CD14-positive monocyte (primary cell): Measurements from ENCODE around the gene SZRD1. TPM values are rescaled to one million over a fixed set of nuclear protein-coding genes. Genes with fewer than 3 reads are reported as not detected.

ENCODE experiments used
- DNase-seq, 3 donors: peaks; one replicate each; pipeline ENCODE4 v3.0.0-alpha.2; 2011 to 2022
- H2AFZ ChIP-seq: 2 replicates; pipeline ENCODE4 v1.6.0; 2012; ENCODE audit warnings: mild to moderate bottlenecking, low read depth, low read length, inconsistent platforms; ENCODE audit not compliant: insufficient read depth, poor library complexity, severe bottlenecking
- H3K27ac ChIP-seq, 2 donors: 1 replicate in 1 of 2; 2 replicates in 1 of 2; pipeline ENCODE4 v1.5.1; 2012 to 2013; ENCODE audit warnings: low read length in 2 of 2, control low read depth in 1 of 2, inconsistent platforms in 1 of 2, low read depth in 1 of 2, mild to moderate bottlenecking in 1 of 2
- H3K27me3 ChIP-seq, 2 donors: one replicate each; pipeline versions ENCODE4 v1.6.0 to v1.6.1; 2011 to 2013; ENCODE audit warnings: low read length in 2 of 2; ENCODE audit not compliant: control insufficient read depth in 2 of 2, insufficient read depth in 2 of 2
- H3K36me3 ChIP-seq, 2 donors: replicated peaks in 1 of 2; 1 replicate in 1 of 2; 2 replicates in 1 of 2; pipeline versions ENCODE4 v1.5.1 to v1.6.1; 2012 to 2013; ENCODE audit warnings: low read length in 2 of 2, control low read depth in 1 of 2, inconsistent platforms in 1 of 2, mild to moderate bottlenecking in 1 of 2; ENCODE audit not compliant: insufficient read depth in 2 of 2, control insufficient read depth in 1 of 2
- H3K4me1 ChIP-seq, 2 donors: 1 replicate in 1 of 2; 2 replicates in 1 of 2; pipeline versions ENCODE4 v1.5.1 to v1.6.1; 2012 to 2013; ENCODE audit warnings: low read length in 2 of 2, control low read depth in 1 of 2, inconsistent platforms in 1 of 2, mild to moderate bottlenecking in 1 of 2, moderate library complexity in 1 of 2; ENCODE audit not compliant: insufficient read depth in 2 of 2, control insufficient read depth in 1 of 2
- H3K4me2 ChIP-seq: replicated peaks from 2 replicates; pipeline ENCODE3; 2012; ENCODE audit warnings: low read length, moderate library complexity, mild to moderate bottlenecking; ENCODE audit not compliant: poor library complexity, severe bottlenecking; ENCODE audit errors: extremely low read depth
- H3K4me3 ChIP-seq, 3 experiments: fragments of 200-600 bp in 1 of 3; sonication (generic) in 1 of 3; replicated peaks in 1 of 3; 1 replicate in 2 of 3; 2 replicates in 1 of 3; pipeline ENCODE4 v1.5.1; 2011 to 2013; ENCODE audit warnings: low read length in 3 of 3, mild to moderate bottlenecking in 3 of 3, control low read depth in 2 of 3, low read depth in 2 of 3, inconsistent platforms in 1 of 3, moderate library complexity in 1 of 3
- H3K79me2 ChIP-seq: 2 replicates; pipeline ENCODE4 v1.6.0; 2012; ENCODE audit warnings: mild to moderate bottlenecking, control low read depth, inconsistent platforms, low read length, moderate library complexity; ENCODE audit not compliant: insufficient read depth
- H3K9ac ChIP-seq: 2 replicates; pipeline ENCODE4 v1.6.0; 2017; ENCODE audit warnings: low read length, mild to moderate bottlenecking; ENCODE audit not compliant: insufficient read depth, poor library complexity, severe bottlenecking
- H3K9me3 ChIP-seq, 2 donors: replicated peaks in 1 of 2; 1 replicate in 1 of 2; 2 replicates in 1 of 2; pipeline versions ENCODE4 v1.5.1 to v1.6.1; 2012 to 2013; ENCODE audit warnings: low read length in 2 of 2, control low read depth in 1 of 2; ENCODE audit not compliant: control insufficient read depth in 1 of 2, insufficient read depth in 1 of 2
- H4K20me1 ChIP-seq: 2 replicates; pipeline ENCODE4 v1.6.0; 2012; ENCODE audit warnings: mild to moderate bottlenecking, low read length, control low read depth, moderate library complexity; ENCODE audit not compliant: insufficient read depth
- H3K27ac Mint-ChIP-seq, 7 donors: one replicate each; pipeline ENCODE4 v1.8.0; 2020; ENCODE audit warnings: mild to moderate bottlenecking in 7 of 7, mixed read lengths in 7 of 7, moderate library complexity in 6 of 7, inconsistent platforms in 2 of 7
- H3K27me3 Mint-ChIP-seq, 3 donors: one replicate each; pipeline ENCODE4 v1.8.0; 2021 to 2022; ENCODE audit warnings: low read depth in 3 of 3, mild to moderate bottlenecking in 3 of 3, mixed read lengths in 3 of 3, moderate library complexity in 3 of 3, inconsistent platforms in 1 of 3
- H3K36me3 Mint-ChIP-seq, 2 donors: one replicate each; pipeline ENCODE4 v1.8.0; 2020; ENCODE audit warnings: mixed read lengths in 2 of 2, inconsistent platforms in 1 of 2, mild to moderate bottlenecking in 1 of 2
- H3K4me1 Mint-ChIP-seq: one replicate; pipeline ENCODE4 v1.8.0; 2020; ENCODE audit warnings: mild to moderate bottlenecking, mixed read lengths
- H3K4me3 Mint-ChIP-seq, 2 donors: one replicate each; pipeline ENCODE4 v1.8.0; 2020; ENCODE audit warnings: mild to moderate bottlenecking in 2 of 2, mixed read lengths in 2 of 2, moderate library complexity in 1 of 2
- H3K9me3 Mint-ChIP-seq, 7 donors: one replicate each; pipeline ENCODE4 v1.8.0; 2020 to 2022; ENCODE audit warnings: mixed read lengths in 7 of 7, mild to moderate bottlenecking in 6 of 7, moderate library complexity in 6 of 7, inconsistent platforms in 2 of 7
- WGBS: methylation state at CpG from one replicate; pipeline ENCODE4 v1.1.5; 2013; ENCODE audit warnings: missing lambda C conversion rate; ENCODE audit not compliant: insufficient coverage; 5-methylcytosine and 5-hydroxymethylcytosine counted together
- intact Hi-C, 2 donors: fragments of 100-400 bp; cut with micrococcal nuclease; formaldehyde crosslinking; loops; one replicate each; pipeline versions ENCODE4 v1.15.0 to v1.15.1; 2023
- polyA plus RNA-seq, 3 donors: library from polyadenylated mRNA; depleted of rRNA in 1 of 3; unstranded in 2 of 3; stranded (reverse) in 1 of 3; fragments of 300-500 nt in 2 of 3; fragments of >200 nt in 1 of 3; fragmentation: Illumina TruSeq in 2 of 3; gene quantifications; 1 replicate in 2 of 3; 2 replicates in 1 of 3; pipeline ENCODE4 v1.2.3, GENCODE V29; 2012 to 2021
- TF ChIP-seq, protein P1 (sequence below): fragments of 200-600 bp; IDR thresholded peaks from one replicate; pipeline ENCODE4 v1.8.0; 2022; ENCODE audit warnings: antibody characterized with exemption, mild to moderate bottlenecking

The SZRD1 gene
- polyA plus RNA-seq, 3 donors, result 46.4 to 50.5 (median 47.2) TPM

DNA sequence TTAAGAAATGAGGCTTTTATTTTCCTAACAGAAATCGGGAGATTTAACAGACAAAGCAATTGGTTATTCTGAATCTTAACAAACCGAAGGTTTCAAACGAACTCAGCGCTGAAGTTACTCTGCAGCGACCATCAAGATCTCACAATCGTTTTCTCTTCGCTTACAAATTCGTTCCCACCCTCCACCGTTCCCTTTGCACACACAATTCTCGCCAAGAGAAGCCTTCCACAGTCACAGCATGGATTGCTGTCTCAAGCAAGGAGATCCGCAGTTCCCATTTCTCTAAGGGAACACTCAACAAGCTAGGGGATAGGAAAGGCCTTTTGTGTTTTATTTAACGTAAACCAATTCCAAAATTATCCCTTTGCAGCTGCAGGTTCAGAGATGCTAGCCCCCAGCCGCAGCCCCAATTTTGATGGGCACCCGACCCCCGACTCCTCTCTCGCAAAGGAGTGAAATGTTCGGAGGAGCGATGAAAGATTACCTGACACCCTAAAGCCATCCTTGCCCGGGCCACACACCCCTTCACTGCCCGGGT is 15.5 kb upstream of the SZRD1 start:
- H3K79me2 ChIP-seq, result peaks cover 57% of the 10 kb centered on the region
- Mint-ChIP-seq H3K27ac (peak overlapping the region; percentile 87 to 98 (median 95)), H3K4me1 (peaks cover 34% of the 10 kb centered on the region), H3K27me3 (no peaks in the 10 kb centered on the region), H3K36me3 (peaks cover 0 to 5% of the 10 kb centered on the region in 2 donors), H3K4me3 (peak overlapping the region; percentile 93 to 94), H3K9me3 (no peaks in the 10 kb centered on the region)
- H2AFZ ChIP-seq, result peak overlapping the region; percentile 83
- whole genome bisulfite sequencing, result 1% methylated on average over 10 of the region's 20 CpGs
- peaks cover 23 to 41% of the 10 kb centered on the region in 2 donors for H3K4me1 ChIP-seq
- H3K4me2 ChIP-seq, result peak overlapping the region; percentile 97
- H4K20me1 ChIP-seq, result peaks cover 42% of the 10 kb centered on the region
- TF ChIP-seq, protein P1, sequence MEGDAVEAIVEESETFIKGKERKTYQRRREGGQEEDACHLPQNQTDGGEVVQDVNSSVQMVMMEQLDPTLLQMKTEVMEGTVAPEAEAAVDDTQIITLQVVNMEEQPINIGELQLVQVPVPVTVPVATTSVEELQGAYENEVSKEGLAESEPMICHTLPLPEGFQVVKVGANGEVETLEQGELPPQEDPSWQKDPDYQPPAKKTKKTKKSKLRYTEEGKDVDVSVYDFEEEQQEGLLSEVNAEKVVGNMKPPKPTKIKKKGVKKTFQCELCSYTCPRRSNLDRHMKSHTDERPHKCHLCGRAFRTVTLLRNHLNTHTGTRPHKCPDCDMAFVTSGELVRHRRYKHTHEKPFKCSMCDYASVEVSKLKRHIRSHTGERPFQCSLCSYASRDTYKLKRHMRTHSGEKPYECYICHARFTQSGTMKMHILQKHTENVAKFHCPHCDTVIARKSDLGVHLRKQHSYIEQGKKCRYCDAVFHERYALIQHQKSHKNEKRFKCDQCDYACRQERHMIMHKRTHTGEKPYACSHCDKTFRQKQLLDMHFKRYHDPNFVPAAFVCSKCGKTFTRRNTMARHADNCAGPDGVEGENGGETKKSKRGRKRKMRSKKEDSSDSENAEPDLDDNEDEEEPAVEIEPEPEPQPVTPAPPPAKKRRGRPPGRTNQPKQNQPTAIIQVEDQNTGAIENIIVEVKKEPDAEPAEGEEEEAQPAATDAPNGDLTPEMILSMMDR, result no peak
- intact Hi-C loops, result no loop called here
- no peaks in the 10 kb centered on the region for H3K9me3 ChIP-seq
- H3K27me3 ChIP-seq, result no peaks in the 10 kb centered on the region
- peak in 2 of 3 donors; percentile 24 to 34 for DNase-seq
- peak overlapping the region; percentile 75 to 92 for H3K27ac ChIP-seq
- peak overlapping the region; percentile 97 to 98 (median 97) for H3K4me3 ChIP-seq
- no peaks in the 10 kb centered on the region for H3K36me3 ChIP-seq
- H3K9ac ChIP-seq, result peak overlapping the region; percentile 96

DNA sequence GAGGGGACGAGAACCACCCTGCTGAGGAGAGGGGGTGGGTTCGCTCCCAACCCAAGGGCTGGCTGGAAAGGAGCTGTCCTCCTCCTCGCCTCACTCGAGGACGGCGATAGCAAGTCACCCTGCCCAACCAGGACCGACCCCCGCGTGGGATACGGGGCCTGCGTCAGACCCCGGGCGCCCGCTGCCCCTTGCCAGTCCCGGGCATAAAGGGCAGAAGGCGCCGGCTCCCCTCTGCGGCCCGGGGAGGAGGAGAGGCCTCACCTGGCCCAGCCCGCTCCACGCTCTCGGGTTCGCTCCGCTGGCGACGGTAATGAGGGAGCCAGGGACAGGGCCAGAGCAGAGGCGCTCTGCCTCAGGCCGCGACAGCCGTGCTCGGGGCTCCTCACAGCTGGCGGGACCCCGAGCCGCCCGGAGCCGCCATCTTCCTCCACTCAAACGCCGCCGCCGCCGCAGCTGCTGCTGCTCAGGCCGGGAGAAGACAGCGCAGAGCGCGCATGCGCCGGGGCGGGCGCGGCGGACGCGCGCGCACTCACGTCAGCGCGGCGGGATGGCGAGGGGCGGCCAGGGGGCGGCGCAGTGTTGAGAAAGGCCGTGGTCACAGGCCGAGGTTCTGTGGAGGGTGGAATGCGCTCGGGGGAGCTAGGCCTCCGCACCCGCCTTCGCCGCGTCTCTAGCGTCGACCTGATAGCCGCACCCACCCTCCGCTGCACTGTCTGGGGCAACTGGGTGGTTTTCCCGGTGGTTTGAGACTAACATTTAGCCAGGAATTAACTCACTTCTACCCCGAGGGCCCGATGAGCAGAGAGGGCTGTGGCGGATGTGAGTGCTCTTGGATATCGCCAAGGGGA is 14.8 kb upstream of the SZRD1 start, which contains the start of gene FBXO42:
FBXO42 (minus strand) TSS at position 487 of the 848 bp plus-strand sequence. CDS start 37,062 bp downstream, outside the sequence.
- Histone ChIP-seq H3K9ac (peak within 1 kb of the TSS; percentile 96), H3K27me3 (no peaks in the 10 kb centered on the region), H3K79me2 (peaks cover 50% of the 10 kb centered on the region), H3K4me3 (peak within 1 kb of the TSS; percentile 97 to 98 (median 97)), H3K4me1 (peaks cover 23 to 41% of the 10 kb centered on the region in 2 donors), H3K4me2 (peak within 1 kb of the TSS; percentile 97), H2AFZ (peak within 1 kb of the TSS; percentile 83), H3K27ac (peak within 1 kb of the TSS; percentile 75 to 92), H3K36me3 (no peaks in the 10 kb centered on the region), H3K9me3 (no peaks in the 10 kb centered on the region), H4K20me1 (peaks cover 36% of the 10 kb centered on the region)
- WGBS, result under 1% methylated on average over 62 of the region's 81 CpGs
- TF ChIP-seq, protein P1, result peak; percentile 34
- peak within 1 kb of the TSS; percentile 93 to 94 for H3K4me3 Mint-ChIP-seq
- H3K27me3 Mint-ChIP-seq, result no peaks in the 10 kb centered on the region
- peak within 1 kb of the TSS; percentile 87 to 98 (median 95) for H3K27ac Mint-ChIP-seq
- intact Hi-C loops, result loop anchor here in 1 of 2 donors (2.0 kb wide), 1 partner anchor 15 kb away; the partner anchor contains the start of gene SZRD1
- H3K9me3 Mint-ChIP-seq, result no peaks in the 10 kb centered on the region
- peak; percentile 86 to 90 (median 88) for DNase-seq
- H3K4me1 Mint-ChIP-seq, result peaks cover 34% of the 10 kb centered on the region
- peaks cover 0 to 5% of the 10 kb centered on the region in 2 donors for H3K36me3 Mint-ChIP-seq
